Measurements from ENCODE around the gene STAU1.

DNA sequence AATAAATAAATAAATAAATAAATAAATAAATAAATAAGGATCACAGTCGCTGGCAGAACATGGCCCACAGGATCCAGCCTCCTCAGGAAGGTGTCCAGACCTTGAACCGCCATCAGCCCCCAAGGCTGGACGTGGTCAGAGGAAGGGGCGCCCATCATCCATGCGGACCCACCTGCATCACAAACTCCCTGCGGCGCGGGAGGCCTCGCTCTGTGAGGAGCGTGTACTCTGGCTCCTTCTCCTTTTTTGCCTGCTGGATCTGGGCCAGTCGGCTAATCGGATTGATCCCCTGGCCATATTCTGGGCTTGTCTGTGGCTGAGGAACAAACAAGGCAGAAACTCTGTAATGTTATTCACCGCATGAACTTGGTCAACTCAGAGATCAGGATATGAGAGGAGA, 65.2 kb downstream of the STAU1 start:
- TF ChIP-seq POLR2A (IDR thresholded peaks at IDR 0.05; ENCODE audit: insufficient read depth in 1 of 2, low read depth in 2 of 2, low read length in 2 of 2) (no peak), MAFF (IDR thresholded peaks at IDR 0.05; ENCODE audit: low read depth, low read length) (no peak), ATM (IDR thresholded peaks at IDR 0.05; ENCODE audit: borderline replicate concordance) (no peak), ZNF891 (CRISPR knock-in tag; IDR thresholded peaks at IDR 0.05) (no peak), TCF7 (IDR thresholded peaks at IDR 0.05; ENCODE audit: low read depth) (no peak), ZBTB7A (CRISPR knock-in tag; IDR thresholded peaks at IDR 0.05) (no peak), RAD21 (CRISPR knock-in tag; IDR thresholded peaks at IDR 0.05) (no peak), CHD4 (IDR thresholded peaks at IDR 0.05; ENCODE audit: borderline replicate concordance, low read length) (no peak), POLR2AphosphoS5 (IDR thresholded peaks at IDR 0.05; ENCODE audit: low read depth, low read length) (no peak), MAF1 (CRISPR knock-in tag; IDR thresholded peaks at IDR 0.05; ENCODE audit: borderline replicate concordance) (no peak)
- TF ChIP-seq, protein P1, sequence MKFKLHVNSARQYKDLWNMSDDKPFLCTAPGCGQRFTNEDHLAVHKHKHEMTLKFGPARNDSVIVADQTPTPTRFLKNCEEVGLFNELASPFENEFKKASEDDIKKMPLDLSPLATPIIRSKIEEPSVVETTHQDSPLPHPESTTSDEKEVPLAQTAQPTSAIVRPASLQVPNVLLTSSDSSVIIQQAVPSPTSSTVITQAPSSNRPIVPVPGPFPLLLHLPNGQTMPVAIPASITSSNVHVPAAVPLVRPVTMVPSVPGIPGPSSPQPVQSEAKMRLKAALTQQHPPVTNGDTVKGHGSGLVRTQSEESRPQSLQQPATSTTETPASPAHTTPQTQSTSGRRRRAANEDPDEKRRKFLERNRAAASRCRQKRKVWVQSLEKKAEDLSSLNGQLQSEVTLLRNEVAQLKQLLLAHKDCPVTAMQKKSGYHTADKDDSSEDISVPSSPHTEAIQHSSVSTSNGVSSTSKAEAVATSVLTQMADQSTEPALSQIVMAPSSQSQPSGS (CRISPR knock-in tag; IDR thresholded peaks at IDR 0.05): no peak
- TF ChIP-seq, protein P2, sequence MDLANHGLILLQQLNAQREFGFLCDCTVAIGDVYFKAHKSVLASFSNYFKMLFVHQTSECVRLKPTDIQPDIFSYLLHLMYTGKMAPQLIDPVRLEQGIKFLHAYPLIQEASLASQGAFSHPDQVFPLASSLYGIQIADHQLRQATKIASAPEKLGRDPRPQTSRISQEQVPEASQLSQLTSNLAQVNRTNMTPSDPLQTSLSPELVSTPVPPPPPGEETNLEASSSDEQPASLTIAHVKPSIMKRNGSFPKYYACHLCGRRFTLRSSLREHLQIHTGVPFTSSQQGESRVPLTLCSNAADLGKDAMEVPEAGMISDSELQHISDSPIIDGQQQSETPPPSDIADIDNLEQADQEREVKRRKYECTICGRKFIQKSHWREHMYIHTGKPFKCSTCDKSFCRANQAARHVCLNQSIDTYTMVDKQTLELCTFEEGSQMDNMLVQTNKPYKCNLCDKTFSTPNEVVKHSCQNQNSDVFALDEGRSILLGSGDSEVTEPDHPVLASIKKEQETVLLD (CRISPR knock-in tag; IDR thresholded peaks at IDR 0.05; ENCODE audit: low read depth): no peak
- TF ChIP-seq, protein P3, sequence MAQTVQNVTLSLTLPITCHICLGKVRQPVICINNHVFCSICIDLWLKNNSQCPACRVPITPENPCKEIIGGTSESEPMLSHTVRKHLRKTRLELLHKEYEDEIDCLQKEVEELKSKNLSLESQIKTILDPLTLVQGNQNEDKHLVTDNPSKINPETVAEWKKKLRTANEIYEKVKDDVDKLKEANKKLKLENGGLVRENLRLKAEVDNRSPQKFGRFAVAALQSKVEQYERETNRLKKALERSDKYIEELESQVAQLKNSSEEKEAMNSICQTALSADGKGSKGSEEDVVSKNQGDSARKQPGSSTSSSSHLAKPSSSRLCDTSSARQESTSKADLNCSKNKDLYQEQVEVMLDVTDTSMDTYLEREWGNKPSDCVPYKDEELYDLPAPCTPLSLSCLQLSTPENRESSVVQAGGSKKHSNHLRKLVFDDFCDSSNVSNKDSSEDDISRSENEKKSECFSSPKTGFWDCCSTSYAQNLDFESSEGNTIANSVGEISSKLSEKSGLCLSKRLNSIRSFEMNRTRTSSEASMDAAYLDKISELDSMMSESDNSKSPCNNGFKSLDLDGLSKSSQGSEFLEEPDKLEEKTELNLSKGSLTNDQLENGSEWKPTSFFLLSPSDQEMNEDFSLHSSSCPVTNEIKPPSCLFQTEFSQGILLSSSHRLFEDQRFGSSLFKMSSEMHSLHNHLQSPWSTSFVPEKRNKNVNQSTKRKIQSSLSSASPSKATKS (CRISPR knock-in tag; IDR thresholded peaks at IDR 0.05): no peak
- TF ChIP-seq, protein P4, sequence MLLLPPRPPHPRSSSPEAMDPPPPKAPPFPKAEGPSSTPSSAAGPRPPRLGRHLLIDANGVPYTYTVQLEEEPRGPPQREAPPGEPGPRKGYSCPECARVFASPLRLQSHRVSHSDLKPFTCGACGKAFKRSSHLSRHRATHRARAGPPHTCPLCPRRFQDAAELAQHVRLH (CRISPR knock-in tag; IDR thresholded peaks at IDR 0.05; ENCODE audit: borderline replicate concordance, low read depth): no peak
